K562 (cell line): ENCODE results near the gene SIRT3. TPM values are rescaled to one million over a fixed set of nuclear protein-coding genes. Genes with fewer than 3 reads are reported as not detected.

Source experiments
- BACH1 ChIP-seq: fragments of 200-800 bp; sonication (Bioruptor generic); IDR thresholded peaks from 2 replicates; pipeline ENCODE4 v1.6.1; 2016; ENCODE audit warnings: missing genetic modification characterization, missing compliant biosample characterization
- GTF2E2 ChIP-seq: fragments of 200-800 bp; sonication (Bioruptor generic); IDR thresholded peaks from 2 replicates; pipeline ENCODE4 v1.6.1; 2016; ENCODE audit warnings: missing genetic modification characterization, missing compliant biosample characterization
- NR4A1 ChIP-seq, 2 experiments: fragments of 250-450 bp in 1 of 2; fragments of 450-650 bp in 1 of 2; sonication (Bioruptor Pico) in 1 of 2; IDR thresholded peaks; 2 replicates each; pipeline versions ENCODE4 v1.4.0 to v1.6.1; 2016 to 2020; ENCODE audit warnings: mild to moderate bottlenecking in 2 of 2, missing compliant biosample characterization in 1 of 2, missing genetic modification characterization in 1 of 2, moderate library complexity in 1 of 2
- PHTF2 ChIP-seq: fragments of 250-450 bp; sonication (Bioruptor Pico); IDR thresholded peaks from 2 replicates; pipeline ENCODE4 v1.5.0; 2021; ENCODE audit warnings: mild to moderate bottlenecking
- SIN3A ChIP-seq, 2 experiments: fragments of 150-350 bp in 1 of 2; IDR thresholded peaks; 2 replicates each; pipeline ENCODE4 v1.6.1; 2011 to 2016; ENCODE audit warnings: borderline replicate concordance in 2 of 2, low read depth in 2 of 2, low read length in 2 of 2, mild to moderate bottlenecking in 2 of 2, moderate library complexity in 2 of 2; ENCODE audit not compliant: control insufficient read depth in 1 of 2
- STAT5A ChIP-seq: IDR thresholded peaks from 2 replicates; pipeline ENCODE4 v1.6.1; 2012; ENCODE audit warnings: low read length, inconsistent platforms, borderline replicate concordance
- ZFPM2 ChIP-seq: fragments of 250-450 bp; sonication (Bioruptor Pico); IDR thresholded peaks from 2 replicates; pipeline ENCODE4 v1.5.1; 2022; ENCODE audit warnings: mild to moderate bottlenecking
- ZNF316 ChIP-seq: fragments of 450-650 bp; IDR thresholded peaks from 2 replicates; pipeline ENCODE4 v1.6.1; 2016
- ZNF830 ChIP-seq: fragments of 250-450 bp; sonication (Bioruptor Pico); IDR thresholded peaks from 2 replicates; pipeline ENCODE4 v1.5.0; 2021; ENCODE audit warnings: mild to moderate bottlenecking
- ZSCAN29 ChIP-seq: fragments of 450-650 bp; IDR thresholded peaks from 2 replicates; pipeline ENCODE4 v1.6.1; 2017
- polyA plus RNA-seq, 8 experiments: library from polyadenylated mRNA; depleted of rRNA in 4 of 8; stranded (reverse) in 5 of 8; unstranded in 3 of 8; fragments of >200 nt; fragmentation: Nextera tagmentation in 2 of 8; fragmentation: Illumina TruSeq in 1 of 8; extraction: Ambion mirVana in 2 of 8; extraction: Trizol in 1 of 8; gene quantifications; 2 replicates each; pipeline versions ENCODE4 v1.2.1 to v1.2.3, GENCODE V29; 2011 to 2014; ENCODE audit warnings: inconsistent platforms in 1 of 8, missing spikeins in 1 of 8
- total RNA-seq, 7 experiments: library from RNA; depleted of rRNA in 6 of 7; stranded (reverse); fragments of >200 nt in 6 of 7; fragmentation: Illumina TruSeq in 2 of 7; extraction: Trizol in 2 of 7; gene quantifications; 2 replicates each; pipeline versions ENCODE4 v1.2.1 to v1.2.3, GENCODE V29; 2011 to 2021; ENCODE audit warnings: low replicate concordance in 1 of 7
- TF ChIP-seq, protein P1 (sequence below): fragments of 450-650 bp; IDR thresholded peaks from 2 replicates; pipeline ENCODE4 v1.6.1; 2016; ENCODE audit warnings: mild to moderate bottlenecking, moderate library complexity
- TF ChIP-seq, protein P2 (sequence below): fragments of 250-450 bp; sonication (Bioruptor Pico); IDR thresholded peaks from 2 replicates; pipeline ENCODE4 v1.5.1; 2021; ENCODE audit warnings: mild to moderate bottlenecking
- TF ChIP-seq, protein P3 (sequence below): IDR thresholded peaks from 2 replicates; pipeline ENCODE4 v1.6.1; 2011; ENCODE audit warnings: borderline replicate concordance, low read depth, mild to moderate bottlenecking, moderate library complexity, low read length; ENCODE audit not compliant: insufficient read depth, poor library complexity, severe bottlenecking

Gene SIRT3
- total and polyA plus RNA-seq, 9 of the 15 experiments (the other 6 are each of a cell fraction or from before 2014, with no cell fraction given), result 1.9 to 27.5 (median 14.5) TPM

DNA sequence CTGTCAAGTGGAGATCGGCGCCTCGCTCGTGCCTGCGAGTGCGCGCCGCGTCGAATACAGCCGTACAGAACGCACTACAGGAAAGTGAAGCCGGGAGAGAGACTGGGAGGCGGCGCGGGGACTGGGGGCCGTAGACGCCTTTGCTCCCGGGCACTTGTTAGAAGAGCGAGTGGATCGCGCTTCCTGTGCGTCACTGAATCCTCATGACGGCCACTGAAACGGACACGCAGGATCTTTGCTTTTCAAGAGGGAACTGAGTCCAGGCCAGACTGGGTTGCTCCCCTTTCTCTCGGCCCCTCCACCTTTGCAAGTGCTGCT lies 28.3 kb downstream of the SIRT3 start (continued):
- TF ChIP-seq, protein P1, sequence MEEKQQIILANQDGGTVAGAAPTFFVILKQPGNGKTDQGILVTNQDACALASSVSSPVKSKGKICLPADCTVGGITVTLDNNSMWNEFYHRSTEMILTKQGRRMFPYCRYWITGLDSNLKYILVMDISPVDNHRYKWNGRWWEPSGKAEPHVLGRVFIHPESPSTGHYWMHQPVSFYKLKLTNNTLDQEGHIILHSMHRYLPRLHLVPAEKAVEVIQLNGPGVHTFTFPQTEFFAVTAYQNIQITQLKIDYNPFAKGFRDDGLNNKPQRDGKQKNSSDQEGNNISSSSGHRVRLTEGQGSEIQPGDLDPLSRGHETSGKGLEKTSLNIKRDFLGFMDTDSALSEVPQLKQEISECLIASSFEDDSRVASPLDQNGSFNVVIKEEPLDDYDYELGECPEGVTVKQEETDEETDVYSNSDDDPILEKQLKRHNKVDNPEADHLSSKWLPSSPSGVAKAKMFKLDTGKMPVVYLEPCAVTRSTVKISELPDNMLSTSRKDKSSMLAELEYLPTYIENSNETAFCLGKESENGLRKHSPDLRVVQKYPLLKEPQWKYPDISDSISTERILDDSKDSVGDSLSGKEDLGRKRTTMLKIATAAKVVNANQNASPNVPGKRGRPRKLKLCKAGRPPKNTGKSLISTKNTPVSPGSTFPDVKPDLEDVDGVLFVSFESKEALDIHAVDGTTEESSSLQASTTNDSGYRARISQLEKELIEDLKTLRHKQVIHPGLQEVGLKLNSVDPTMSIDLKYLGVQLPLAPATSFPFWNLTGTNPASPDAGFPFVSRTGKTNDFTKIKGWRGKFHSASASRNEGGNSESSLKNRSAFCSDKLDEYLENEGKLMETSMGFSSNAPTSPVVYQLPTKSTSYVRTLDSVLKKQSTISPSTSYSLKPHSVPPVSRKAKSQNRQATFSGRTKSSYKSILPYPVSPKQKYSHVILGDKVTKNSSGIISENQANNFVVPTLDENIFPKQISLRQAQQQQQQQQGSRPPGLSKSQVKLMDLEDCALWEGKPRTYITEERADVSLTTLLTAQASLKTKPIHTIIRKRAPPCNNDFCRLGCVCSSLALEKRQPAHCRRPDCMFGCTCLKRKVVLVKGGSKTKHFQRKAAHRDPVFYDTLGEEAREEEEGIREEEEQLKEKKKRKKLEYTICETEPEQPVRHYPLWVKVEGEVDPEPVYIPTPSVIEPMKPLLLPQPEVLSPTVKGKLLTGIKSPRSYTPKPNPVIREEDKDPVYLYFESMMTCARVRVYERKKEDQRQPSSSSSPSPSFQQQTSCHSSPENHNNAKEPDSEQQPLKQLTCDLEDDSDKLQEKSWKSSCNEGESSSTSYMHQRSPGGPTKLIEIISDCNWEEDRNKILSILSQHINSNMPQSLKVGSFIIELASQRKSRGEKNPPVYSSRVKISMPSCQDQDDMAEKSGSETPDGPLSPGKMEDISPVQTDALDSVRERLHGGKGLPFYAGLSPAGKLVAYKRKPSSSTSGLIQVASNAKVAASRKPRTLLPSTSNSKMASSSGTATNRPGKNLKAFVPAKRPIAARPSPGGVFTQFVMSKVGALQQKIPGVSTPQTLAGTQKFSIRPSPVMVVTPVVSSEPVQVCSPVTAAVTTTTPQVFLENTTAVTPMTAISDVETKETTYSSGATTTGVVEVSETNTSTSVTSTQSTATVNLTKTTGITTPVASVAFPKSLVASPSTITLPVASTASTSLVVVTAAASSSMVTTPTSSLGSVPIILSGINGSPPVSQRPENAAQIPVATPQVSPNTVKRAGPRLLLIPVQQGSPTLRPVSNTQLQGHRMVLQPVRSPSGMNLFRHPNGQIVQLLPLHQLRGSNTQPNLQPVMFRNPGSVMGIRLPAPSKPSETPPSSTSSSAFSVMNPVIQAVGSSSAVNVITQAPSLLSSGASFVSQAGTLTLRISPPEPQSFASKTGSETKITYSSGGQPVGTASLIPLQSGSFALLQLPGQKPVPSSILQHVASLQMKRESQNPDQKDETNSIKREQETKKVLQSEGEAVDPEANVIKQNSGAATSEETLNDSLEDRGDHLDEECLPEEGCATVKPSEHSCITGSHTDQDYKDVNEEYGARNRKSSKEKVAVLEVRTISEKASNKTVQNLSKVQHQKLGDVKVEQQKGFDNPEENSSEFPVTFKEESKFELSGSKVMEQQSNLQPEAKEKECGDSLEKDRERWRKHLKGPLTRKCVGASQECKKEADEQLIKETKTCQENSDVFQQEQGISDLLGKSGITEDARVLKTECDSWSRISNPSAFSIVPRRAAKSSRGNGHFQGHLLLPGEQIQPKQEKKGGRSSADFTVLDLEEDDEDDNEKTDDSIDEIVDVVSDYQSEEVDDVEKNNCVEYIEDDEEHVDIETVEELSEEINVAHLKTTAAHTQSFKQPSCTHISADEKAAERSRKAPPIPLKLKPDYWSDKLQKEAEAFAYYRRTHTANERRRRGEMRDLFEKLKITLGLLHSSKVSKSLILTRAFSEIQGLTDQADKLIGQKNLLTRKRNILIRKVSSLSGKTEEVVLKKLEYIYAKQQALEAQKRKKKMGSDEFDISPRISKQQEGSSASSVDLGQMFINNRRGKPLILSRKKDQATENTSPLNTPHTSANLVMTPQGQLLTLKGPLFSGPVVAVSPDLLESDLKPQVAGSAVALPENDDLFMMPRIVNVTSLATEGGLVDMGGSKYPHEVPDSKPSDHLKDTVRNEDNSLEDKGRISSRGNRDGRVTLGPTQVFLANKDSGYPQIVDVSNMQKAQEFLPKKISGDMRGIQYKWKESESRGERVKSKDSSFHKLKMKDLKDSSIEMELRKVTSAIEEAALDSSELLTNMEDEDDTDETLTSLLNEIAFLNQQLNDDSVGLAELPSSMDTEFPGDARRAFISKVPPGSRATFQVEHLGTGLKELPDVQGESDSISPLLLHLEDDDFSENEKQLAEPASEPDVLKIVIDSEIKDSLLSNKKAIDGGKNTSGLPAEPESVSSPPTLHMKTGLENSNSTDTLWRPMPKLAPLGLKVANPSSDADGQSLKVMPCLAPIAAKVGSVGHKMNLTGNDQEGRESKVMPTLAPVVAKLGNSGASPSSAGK, result peak; percentile 52; the same call in 1 of the 2 replicates
- TF ChIP-seq, protein P2, sequence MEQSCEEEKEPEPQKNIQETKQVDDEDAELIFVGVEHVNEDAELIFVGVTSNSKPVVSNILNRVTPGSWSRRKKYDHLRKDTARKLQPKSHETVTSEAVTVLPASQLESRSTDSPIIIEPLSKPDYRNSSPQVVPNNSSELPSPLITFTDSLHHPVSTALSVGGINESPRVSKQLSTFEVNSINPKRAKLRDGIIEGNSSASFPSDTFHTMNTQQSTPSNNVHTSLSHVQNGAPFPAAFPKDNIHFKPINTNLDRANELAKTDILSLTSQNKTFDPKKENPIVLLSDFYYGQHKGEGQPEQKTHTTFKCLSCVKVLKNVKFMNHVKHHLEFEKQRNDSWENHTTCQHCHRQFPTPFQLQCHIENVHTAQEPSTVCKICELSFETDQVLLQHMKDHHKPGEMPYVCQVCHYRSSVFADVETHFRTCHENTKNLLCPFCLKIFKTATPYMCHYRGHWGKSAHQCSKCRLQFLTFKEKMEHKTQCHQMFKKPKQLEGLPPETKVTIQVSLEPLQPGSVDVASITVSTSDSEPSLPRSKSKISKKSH (CRISPR knock-in tag), result no peak
- TF ChIP-seq ZNF830 (CRISPR knock-in tag), result no peak
- peak; percentile 13; the same call in 1 of the 2 replicates for TF ChIP-seq GTF2E2 (tag)
- TF ChIP-seq, protein P3, sequence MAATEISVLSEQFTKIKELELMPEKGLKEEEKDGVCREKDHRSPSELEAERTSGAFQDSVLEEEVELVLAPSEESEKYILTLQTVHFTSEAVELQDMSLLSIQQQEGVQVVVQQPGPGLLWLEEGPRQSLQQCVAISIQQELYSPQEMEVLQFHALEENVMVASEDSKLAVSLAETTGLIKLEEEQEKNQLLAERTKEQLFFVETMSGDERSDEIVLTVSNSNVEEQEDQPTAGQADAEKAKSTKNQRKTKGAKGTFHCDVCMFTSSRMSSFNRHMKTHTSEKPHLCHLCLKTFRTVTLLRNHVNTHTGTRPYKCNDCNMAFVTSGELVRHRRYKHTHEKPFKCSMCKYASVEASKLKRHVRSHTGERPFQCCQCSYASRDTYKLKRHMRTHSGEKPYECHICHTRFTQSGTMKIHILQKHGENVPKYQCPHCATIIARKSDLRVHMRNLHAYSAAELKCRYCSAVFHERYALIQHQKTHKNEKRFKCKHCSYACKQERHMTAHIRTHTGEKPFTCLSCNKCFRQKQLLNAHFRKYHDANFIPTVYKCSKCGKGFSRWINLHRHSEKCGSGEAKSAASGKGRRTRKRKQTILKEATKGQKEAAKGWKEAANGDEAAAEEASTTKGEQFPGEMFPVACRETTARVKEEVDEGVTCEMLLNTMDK, result no peak
- TF ChIP-seq SIN3A (IDR thresholded peaks at IDR 0.05; ENCODE audit: borderline replicate concordance in 2 of 2, control insufficient read depth in 1 of 2, low read depth in 2 of 2, low read length in 2 of 2), result peak in 1 of 2 experiments; percentile 48; a peak in 1 of 4 replicates
- no peak for TF ChIP-seq NR4A1 (CRISPR knock-in tag; IDR thresholded peaks at IDR 0.05)
- TF ChIP-seq NR4A1 (tag; IDR thresholded peaks at IDR 0.05), result peak; percentile 44; the same call in 1 of the 2 replicates
- TF ChIP-seq PHTF2 (CRISPR knock-in tag), result 0 out of 2 replicates have a peak, but pooled peaks have one; percentile 55
- TF ChIP-seq ZNF316, result 0 out of 2 replicates have a peak, but pooled peaks have one; percentile 21
- no peak for TF ChIP-seq STAT5A
- TF ChIP-seq BACH1 (tag), result no peak
- 0 out of 2 replicates have a peak, but pooled peaks have one; percentile 18 for TF ChIP-seq ZFPM2 (CRISPR knock-in tag)
- TF ChIP-seq ZSCAN29, result no peak
